Fibroblast of the aortic adventitia (primary cell): Measurements from ENCODE around the gene MEF2C. TPM values are rescaled to one million over a fixed set of nuclear protein-coding genes. Genes with fewer than 3 reads are reported as not detected.

ENCODE experiments used
- DNase-seq: peaks from one replicate; pipeline ENCODE4 v3.0.0-alpha.2; 2010; ENCODE audit warnings: low read depth
- H3K4me3 ChIP-seq: 2 replicates; pipeline ENCODE4 v1.5.1; 2011; ENCODE audit warnings: low read depth, mild to moderate bottlenecking, control low read depth, low read length, moderate library complexity
- CTCF ChIP-seq: IDR thresholded peaks from 2 replicates; pipeline ENCODE4 v1.5.1; 2011; ENCODE audit warnings: mild to moderate bottlenecking, low read length, control low read depth, inconsistent platforms; ENCODE audit not compliant: insufficient read depth
- total RNA-seq: library from RNA; depleted of rRNA; stranded (reverse); fragments of >200 nt; gene quantifications from 2 replicates; pipeline ENCODE4 v1.2.3, GENCODE V29; 2012; ENCODE audit warnings: low replicate concordance

Gene MEF2C
- total RNA-seq, 1 donor, result 38.6 TPM

- TF ChIP-seq CTCF, result no peak
- DNase-seq, result peak; percentile 28
Observed at GRCh38 chr5:88830567-88830966, 52.4 kb downstream of the MEF2C start.

GRCh38 chr5:88829775-88830174 is 53.2 kb downstream of the MEF2C start:
- H3K4me3 ChIP-seq, result peak overlapping the region; percentile 18
- DNase-seq, result peak; percentile 41
- no peak for TF ChIP-seq CTCF

More at GRCh38 chr5:88830567-88830966, 52.4 kb downstream of the MEF2C start:
- no peak overlapping the region for H3K4me3 ChIP-seq

- TF ChIP-seq CTCF, result peak; percentile 59
- DNase-seq, result peak; percentile 41
- H3K4me3 ChIP-seq, result no peak overlapping the region
Observed at GRCh38 chr5:88829054-88829453, 53.9 kb downstream of the MEF2C start.

GRCh38 chr5:88827997-88828396 is 55.0 kb downstream of the MEF2C start:
- H3K4me3 ChIP-seq, result no peak overlapping the region
- DNase-seq, result no peak
- TF ChIP-seq CTCF, result no peak

- no peak overlapping the region for H3K4me3 ChIP-seq
- TF ChIP-seq CTCF, result no peak
- DNase-seq, result peak; percentile 83
Observed at GRCh38 chr5:88826646-88827585, 56.1 kb downstream of the MEF2C start.

- H3K4me3 ChIP-seq, result no peak overlapping the region
- TF ChIP-seq CTCF, result no peak
- no peak for DNase-seq
Observed at GRCh38 chr5:88825584-88826315, 57.2 kb downstream of the MEF2C start.
